ENCODE measurements around the gene SLC25A38. TPM values are rescaled to one million over a fixed set of nuclear protein-coding genes. Genes with fewer than 3 reads are reported as not detected.

The SLC25A38 gene
- total RNA-seq, 1 donor from 2014 or later, result 21.1 TPM

DNA sequence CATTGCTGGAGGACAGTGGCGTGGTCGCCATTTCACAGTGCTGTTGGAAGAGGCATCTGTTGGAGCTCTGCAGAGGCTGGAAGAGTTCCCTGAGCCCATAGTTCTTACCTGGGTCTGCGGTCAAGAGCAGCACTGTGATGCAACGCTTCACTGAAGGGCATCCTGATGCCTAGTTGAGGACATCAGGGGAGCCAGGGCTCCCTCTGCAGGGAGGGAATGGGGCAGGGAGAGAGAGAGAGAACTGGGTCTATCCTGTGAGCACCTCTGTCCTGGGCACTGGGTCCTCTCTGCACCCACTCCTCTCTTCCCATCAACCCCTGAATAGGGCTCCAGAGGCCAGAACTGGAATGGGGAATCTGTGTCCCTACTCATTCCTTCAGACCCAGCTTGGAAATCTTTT lies 60.4 kb downstream of the SLC25A38 start:
- no peaks in the 10 kb centered on the region for H3K9me3 Mint-ChIP-seq (ENCODE audit: unreplicated experiment)
- H3K36me3 Mint-ChIP-seq (ENCODE audit: unreplicated experiment), result no peaks in the 10 kb centered on the region
- H3K27ac Mint-ChIP-seq (ENCODE audit: unreplicated experiment), result no peak overlapping the region
- no peak overlapping the region for H3K4me3 Mint-ChIP-seq (ENCODE audit: unreplicated experiment)
- no peak for DNase-seq
- TF ChIP-seq, protein P1, sequence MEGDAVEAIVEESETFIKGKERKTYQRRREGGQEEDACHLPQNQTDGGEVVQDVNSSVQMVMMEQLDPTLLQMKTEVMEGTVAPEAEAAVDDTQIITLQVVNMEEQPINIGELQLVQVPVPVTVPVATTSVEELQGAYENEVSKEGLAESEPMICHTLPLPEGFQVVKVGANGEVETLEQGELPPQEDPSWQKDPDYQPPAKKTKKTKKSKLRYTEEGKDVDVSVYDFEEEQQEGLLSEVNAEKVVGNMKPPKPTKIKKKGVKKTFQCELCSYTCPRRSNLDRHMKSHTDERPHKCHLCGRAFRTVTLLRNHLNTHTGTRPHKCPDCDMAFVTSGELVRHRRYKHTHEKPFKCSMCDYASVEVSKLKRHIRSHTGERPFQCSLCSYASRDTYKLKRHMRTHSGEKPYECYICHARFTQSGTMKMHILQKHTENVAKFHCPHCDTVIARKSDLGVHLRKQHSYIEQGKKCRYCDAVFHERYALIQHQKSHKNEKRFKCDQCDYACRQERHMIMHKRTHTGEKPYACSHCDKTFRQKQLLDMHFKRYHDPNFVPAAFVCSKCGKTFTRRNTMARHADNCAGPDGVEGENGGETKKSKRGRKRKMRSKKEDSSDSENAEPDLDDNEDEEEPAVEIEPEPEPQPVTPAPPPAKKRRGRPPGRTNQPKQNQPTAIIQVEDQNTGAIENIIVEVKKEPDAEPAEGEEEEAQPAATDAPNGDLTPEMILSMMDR (IDR thresholded peaks at IDR 0.05; ENCODE audit: partially characterized antibody, unreplicated experiment), result no peak
- no peaks in the 10 kb centered on the region for H3K27me3 Mint-ChIP-seq (ENCODE audit: unreplicated experiment)
- H3K4me1 Mint-ChIP-seq (ENCODE audit: low read depth, unreplicated experiment), result no peaks in the 10 kb centered on the region

DNA sequence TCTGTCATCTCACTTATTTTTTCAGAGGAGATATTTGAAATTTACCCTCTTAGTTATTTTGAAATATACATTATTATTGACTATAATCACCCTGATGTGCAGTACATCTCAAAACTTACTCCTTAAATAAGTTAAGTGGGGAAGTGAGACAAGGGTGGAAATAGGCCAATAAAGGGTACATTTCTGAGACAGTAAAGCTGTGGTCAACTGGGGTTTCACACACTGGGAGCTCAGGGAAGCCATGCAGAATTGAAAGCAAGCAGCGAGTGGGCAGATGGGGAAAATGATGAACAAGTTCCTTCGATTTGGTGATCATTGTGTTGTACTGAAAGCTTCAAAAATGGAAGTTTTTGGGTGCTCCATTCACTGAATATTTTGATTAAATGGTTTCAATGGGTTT lies 62.8 kb downstream of the SLC25A38 start:
- H3K27me3 Mint-ChIP-seq (ENCODE audit: unreplicated experiment), result no peaks in the 10 kb centered on the region
- H3K27ac Mint-ChIP-seq (ENCODE audit: unreplicated experiment), result no peak overlapping the region
- H3K4me3 Mint-ChIP-seq (ENCODE audit: unreplicated experiment), result no peak overlapping the region
- H3K36me3 Mint-ChIP-seq (ENCODE audit: unreplicated experiment), result no peaks in the 10 kb centered on the region
- no peaks in the 10 kb centered on the region for H3K9me3 Mint-ChIP-seq (ENCODE audit: unreplicated experiment)
- no peak for DNase-seq
- no peaks in the 10 kb centered on the region for H3K4me1 Mint-ChIP-seq (ENCODE audit: low read depth, unreplicated experiment)
- TF ChIP-seq, protein P1 (IDR thresholded peaks at IDR 0.05; ENCODE audit: partially characterized antibody, unreplicated experiment), result no peak

DNA sequence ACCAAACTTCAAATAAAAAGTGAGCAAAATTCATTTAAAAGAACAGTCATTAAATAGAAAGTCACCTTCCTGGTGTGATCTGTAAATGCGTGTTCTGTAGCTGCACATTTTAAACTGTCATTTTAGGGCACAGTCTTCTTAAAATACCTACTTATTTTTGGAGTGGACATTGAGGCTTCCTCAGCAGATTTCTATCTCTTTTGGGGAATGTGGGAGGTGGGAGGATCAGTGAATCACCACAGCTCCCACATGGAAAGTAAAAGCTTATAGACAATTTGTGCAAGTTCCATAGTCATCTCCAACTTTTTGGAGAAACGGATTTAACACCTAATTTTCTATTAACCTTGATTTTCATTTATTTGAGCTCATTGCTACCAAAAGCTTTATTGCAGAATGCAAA lies 63.3 kb downstream of the SLC25A38 start:
- TF ChIP-seq, protein P1 (IDR thresholded peaks at IDR 0.05; ENCODE audit: partially characterized antibody, unreplicated experiment), result no peak
- H3K27me3 Mint-ChIP-seq (ENCODE audit: unreplicated experiment), result no peaks in the 10 kb centered on the region
- H3K4me1 Mint-ChIP-seq (ENCODE audit: low read depth, unreplicated experiment), result no peaks in the 10 kb centered on the region
- no peaks in the 10 kb centered on the region for H3K36me3 Mint-ChIP-seq (ENCODE audit: unreplicated experiment)
- DNase-seq, result no peak
- H3K9me3 Mint-ChIP-seq (ENCODE audit: unreplicated experiment), result no peaks in the 10 kb centered on the region
- no peak overlapping the region for H3K4me3 Mint-ChIP-seq (ENCODE audit: unreplicated experiment)
- H3K27ac Mint-ChIP-seq (ENCODE audit: unreplicated experiment), result no peak overlapping the region

Other genes with a start within 250 kb of the SLC25A38 start
- 11.1 TPM for gene CSRNP1, start 229.8 kb upstream of the SLC25A38 start, total RNA-seq (ENCODE audit: unreplicated experiment)
- gene XIRP1, start 190.8 kb upstream of the SLC25A38 start, total RNA-seq (ENCODE audit: unreplicated experiment), result 0.34 TPM
- not detected for gene CX3CR1, start 103.3 kb upstream of the SLC25A38 start, total RNA-seq (ENCODE audit: unreplicated experiment)
- not detected for gene CCR8, start 53.7 kb upstream of the SLC25A38 start, total RNA-seq (ENCODE audit: unreplicated experiment)
- 716 TPM for gene RPSA, start 23.4 kb downstream of the SLC25A38 start, total RNA-seq (ENCODE audit: unreplicated experiment)
- gene MOBP, start 84.3 kb downstream of the SLC25A38 start, total RNA-seq (ENCODE audit: unreplicated experiment), result not detected

All from glutamatergic neuron (in vitro differentiated cells).